ENCODE results near the gene ITPR1.

Gene ITPR1

GRCh38 chr3:4774531-4774930 is 281.4 kb downstream of the ITPR1 start:
- TF ChIP-seq CTCF (conservative IDR thresholded peaks at IDR 0.05; ENCODE audit: low read depth, low read length): no peak
- no peak overlapping the region for H3K4me3 ChIP-seq (ENCODE audit: low read length)
- DNase-seq (ENCODE audit: low read depth): no peak

GRCh38 chr3:4776399-4776979 is 283.3 kb downstream of the ITPR1 start:
- no peak for TF ChIP-seq CTCF (conservative IDR thresholded peaks at IDR 0.05; ENCODE audit: low read depth, low read length)
- DNase-seq (ENCODE audit: low read depth): no peak
- no peak overlapping the region for H3K4me3 ChIP-seq (ENCODE audit: low read length)

- no peak for DNase-seq (ENCODE audit: low read depth)
- H3K4me3 ChIP-seq (ENCODE audit: low read length): no peak overlapping the region
- TF ChIP-seq CTCF (conservative IDR thresholded peaks at IDR 0.05; ENCODE audit: low read depth, low read length): no peak
Measured at GRCh38 chr3:4776980-4777581, 283.9 kb downstream of the ITPR1 start.

- no peak for TF ChIP-seq CTCF (conservative IDR thresholded peaks at IDR 0.05; ENCODE audit: low read depth, low read length)
- DNase-seq (ENCODE audit: low read depth): no peak
Measured at GRCh38 chr3:4778119-4778518, 285.0 kb downstream of the ITPR1 start.

GRCh38 chr3:4778740-4779139 is 285.6 kb downstream of the ITPR1 start:
- H3K4me3 ChIP-seq (ENCODE audit: low read length): no peak overlapping the region
- DNase-seq (ENCODE audit: low read depth): no peak
- TF ChIP-seq CTCF (conservative IDR thresholded peaks at IDR 0.05; ENCODE audit: low read depth, low read length): no peak

More at GRCh38 chr3:4778119-4778518, 285.0 kb downstream of the ITPR1 start:
- no peak overlapping the region for H3K4me3 ChIP-seq (ENCODE audit: low read length)

- no peak for TF ChIP-seq CTCF (conservative IDR thresholded peaks at IDR 0.05; ENCODE audit: low read depth, low read length)
- no peak for DNase-seq (ENCODE audit: low read depth)
- H3K4me3 ChIP-seq (ENCODE audit: low read length): no peak overlapping the region
Measured at GRCh38 chr3:4780545-4780957, 287.4 kb downstream of the ITPR1 start.

GRCh38 chr3:4782095-4782494 is 288.9 kb downstream of the ITPR1 start:
- no peak for DNase-seq (ENCODE audit: low read depth)
- TF ChIP-seq CTCF (conservative IDR thresholded peaks at IDR 0.05; ENCODE audit: low read depth, low read length): no peak
- H3K4me3 ChIP-seq (ENCODE audit: low read length): no peak overlapping the region
